Nucleus accumbens (tissue), 56 donors: Measurements from ENCODE around the gene SPEM1.

Experiments
- DNase-seq, 56 donors: peaks; one replicate each; lab custom pipeline; 2025; lab: John Stamatoyannopoulos, UW

The SPEM1 gene, protein sequence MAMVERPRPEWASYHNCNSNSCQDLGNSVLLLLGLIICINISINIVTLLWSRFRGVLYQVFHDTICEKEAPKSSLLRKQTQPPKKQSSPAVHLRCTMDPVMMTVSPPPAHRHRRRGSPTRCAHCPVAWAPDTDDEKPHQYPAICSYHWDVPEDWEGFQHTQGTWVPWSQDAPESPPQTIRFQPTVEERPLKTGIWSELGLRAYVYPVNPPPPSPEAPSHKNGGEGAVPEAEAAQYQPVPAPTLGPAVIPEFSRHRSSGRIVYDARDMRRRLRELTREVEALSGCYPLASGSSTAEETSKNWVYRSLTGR

DNA sequence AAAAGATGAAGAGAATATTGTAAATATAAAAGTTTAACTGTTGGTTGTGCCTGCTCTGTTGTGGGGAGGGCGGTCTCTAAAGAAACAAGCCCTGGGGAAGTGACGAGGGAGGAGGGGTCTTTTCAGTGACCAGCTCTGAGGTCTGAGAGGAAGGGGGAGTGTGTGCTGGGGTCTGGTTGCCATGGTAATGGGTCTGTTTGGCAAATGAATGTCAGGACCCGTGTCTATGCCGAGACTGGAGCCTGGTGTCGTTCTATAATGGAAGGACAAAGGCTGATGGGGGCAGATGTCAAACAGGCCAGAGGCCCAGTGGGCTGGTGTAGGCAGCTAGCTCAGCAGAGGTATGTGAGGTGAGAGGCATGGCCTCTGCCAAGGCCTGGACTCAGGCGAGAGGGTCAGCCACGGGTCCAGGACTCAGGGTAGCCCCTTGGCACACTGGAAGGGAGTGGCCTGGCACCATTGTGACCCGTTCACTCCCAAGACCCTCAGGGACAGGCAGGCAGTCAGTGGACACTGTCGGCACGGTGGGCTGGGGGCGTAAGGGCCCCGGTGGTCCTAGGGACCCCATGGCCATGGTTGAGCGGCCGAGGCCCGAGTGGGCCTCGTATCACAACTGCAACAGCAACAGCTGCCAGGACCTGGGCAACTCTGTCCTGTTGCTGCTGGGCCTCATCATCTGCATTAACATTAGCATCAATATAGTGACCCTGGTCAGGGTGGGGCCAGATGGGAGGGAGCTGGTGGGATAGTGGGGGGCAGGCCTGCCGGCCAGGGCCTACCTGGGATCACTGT, at the start of gene SPEM1:
Gene SPEM1, plus strand, starts transcription at position 506 of the 792 bp plus-strand sequence. Its CDS starts 61 bp downstream, at position 567.
- DNase-seq: no peak

DNA sequence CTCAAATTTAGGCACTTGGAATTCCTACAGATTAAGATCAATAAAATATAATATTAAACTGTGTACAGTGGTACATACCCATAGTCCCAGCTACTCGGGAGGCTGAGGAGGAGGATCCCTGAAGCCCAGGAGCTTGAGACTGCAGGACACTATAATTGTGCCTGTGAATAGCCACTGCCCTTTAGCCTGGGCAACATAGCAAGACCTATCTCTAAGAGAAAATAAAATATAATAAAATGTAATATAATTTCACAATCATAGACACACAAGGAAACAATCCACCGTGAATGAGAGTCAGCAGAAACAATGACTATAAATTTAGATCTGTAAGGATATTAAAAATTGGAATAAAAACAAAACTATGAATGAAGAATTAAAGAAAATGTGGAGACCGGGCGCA, 49.3 kb upstream of the SPEM1 start:
- DNase-seq: no peak

DNA sequence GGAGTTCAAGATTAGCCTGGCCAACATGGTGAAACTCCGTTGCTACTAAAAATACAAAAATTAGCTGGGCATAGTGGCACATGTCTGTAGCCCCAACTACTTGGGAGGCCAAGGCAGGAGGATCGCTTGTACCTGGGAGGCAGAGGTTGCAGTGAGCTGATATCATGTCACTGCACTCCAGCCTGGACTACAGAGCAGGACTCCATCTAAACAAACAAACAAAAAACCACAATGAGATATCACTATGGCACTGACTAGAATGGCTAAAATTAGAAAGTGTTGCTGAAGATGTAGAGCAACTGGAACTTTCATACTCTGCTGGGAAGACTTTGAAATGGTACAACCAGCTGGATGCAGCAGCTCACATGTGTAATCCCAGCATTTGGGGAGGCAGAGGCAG, 45.8 kb upstream of the SPEM1 start:
- no peak for DNase-seq

GRCh38 chr17:7379134-7379533, 41.0 kb upstream of the SPEM1 start:
- DNase-seq: no peak

DNA sequence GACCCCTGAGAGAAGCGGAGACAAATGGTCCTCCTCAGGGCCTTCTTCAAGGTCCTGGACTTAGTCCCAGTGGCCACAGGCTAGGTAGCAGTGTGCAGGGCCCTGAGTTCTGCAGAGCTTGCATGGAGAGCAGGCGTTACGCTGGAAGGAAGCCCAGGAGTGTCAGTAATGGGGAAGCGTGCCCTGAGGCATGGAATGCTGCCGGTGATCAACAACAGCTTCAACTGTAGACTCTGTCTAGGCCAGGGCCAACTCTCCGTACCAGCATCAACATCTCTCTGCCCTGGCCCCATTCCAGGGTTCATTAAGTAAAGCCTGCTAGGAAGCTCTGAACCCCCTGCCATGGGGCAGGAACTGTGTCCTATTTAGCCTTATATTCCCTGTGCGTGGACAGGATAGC, 39.8 kb upstream of the SPEM1 start:
- DNase-seq: peak in 7 of 56 donors; percentile 5 to 33 (median 9)

- DNase-seq: no peak
Measured at GRCh38 chr17:7380855-7381683, 39.1 kb upstream of the SPEM1 start, which contains the start of gene TNK1. TSS of gene TNK1 (plus strand) at chr17:7381089. CDS start at chr17:7382927, 1,838 bp downstream.

DNA sequence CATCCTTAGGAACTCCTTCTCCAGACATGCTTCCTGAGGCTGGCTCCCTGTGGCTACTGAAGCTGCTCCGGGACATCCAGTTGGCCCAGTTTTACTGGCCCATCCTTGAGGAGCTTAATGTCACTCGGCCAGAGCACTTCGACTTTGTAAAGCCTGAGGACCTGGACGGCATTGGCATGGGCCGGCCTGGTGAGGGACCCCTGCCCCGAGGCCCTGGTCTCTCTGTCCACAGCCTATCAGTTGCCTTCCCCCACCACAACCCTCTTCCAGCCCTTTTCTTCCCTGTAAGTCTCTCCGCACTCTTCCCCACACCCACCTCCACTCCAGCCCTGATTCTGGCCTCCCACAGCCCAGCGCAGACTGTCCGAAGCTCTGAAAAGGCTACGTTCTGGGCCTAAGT, 37.2 kb upstream of the SPEM1 start:
- no peak for DNase-seq

DNA sequence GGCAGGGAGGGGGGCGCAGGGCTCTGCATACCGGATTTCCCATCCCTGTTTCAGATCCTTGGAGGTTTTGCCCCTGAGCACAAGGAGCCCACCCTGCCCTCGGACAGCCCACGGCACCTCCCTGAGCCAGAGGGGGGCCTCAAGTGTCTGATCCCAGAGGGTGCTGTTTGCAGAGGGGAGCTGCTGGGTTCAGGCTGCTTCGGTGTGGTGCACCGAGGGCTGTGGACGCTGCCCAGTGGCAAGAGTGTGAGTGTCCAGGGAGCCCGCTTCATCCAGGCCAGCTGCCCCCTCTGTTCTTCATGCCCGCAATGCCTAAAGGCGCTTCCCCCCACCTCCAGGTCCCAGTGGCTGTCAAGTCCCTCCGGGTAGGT, 36.8 kb upstream of the SPEM1 start:
- DNase-seq: no peak

DNA sequence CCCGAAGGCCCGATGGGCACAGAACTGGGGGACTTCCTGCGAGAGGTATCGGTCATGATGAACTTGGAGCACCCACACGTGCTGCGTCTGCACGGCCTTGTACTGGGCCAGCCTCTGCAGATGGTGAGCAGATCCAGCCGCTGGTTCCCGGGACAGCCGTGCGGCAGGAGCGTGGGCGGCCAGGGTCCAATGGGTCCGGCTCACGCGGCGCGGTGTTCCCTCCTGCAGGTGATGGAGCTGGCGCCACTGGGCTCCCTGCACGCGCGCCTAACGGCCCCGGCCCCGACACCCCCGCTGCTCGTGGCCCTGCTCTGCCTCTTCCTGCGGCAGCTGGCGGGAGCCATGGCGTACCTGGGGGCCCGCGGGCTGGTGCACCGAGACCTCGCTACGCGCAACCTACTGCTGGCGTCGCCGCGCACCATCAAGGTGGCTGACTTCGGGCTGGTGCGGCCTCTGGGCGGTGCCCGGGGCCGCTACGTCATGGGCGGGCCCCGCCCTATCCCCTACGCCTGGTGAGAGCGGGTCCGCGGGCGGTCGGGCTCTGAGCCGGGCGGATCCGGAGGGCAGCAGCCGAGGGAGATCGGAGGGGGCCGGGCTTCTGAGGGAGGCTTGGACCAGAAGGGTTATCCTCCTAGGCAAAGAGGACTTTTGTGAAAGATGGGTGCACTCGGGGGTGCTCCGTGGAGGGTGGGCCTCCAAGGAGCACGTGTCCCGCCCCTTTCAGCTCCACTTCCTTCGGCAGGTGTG, 36.2 kb upstream of the SPEM1 start:
- DNase-seq: peak in 33 of 56 donors; percentile 6 to 83 (median 62)

DNA sequence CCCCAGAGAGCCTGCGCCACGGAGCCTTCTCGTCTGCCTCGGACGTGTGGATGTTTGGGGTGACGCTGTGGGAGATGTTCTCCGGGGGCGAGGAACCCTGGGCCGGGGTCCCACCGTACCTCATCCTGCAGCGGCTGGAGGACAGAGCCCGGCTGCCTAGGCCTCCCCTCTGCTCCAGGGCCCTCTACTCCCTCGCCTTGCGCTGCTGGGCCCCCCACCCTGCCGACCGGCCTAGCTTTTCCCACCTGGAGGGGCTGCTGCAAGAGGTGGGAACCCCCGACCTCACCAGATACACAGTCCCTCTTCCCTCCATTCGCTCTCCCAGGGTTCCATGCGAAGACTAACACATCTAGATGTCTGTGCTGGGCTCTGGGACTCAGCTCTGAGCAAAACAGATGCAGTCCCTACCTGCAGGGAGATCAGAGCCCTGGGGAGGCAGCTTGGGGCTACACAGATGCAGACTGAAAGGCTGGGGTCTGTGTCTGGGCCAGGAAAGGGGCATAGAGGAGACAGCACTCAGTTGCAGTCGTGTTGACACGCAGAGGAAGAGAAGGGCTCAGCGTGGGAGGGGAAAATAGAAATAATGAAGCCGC, 35.5 kb upstream of the SPEM1 start:
- peak in 1 of 56 donors; percentile 14 for DNase-seq

GRCh38 chr17:7388856-7389255, 31.3 kb upstream of the SPEM1 start:
- no peak for DNase-seq

DNA sequence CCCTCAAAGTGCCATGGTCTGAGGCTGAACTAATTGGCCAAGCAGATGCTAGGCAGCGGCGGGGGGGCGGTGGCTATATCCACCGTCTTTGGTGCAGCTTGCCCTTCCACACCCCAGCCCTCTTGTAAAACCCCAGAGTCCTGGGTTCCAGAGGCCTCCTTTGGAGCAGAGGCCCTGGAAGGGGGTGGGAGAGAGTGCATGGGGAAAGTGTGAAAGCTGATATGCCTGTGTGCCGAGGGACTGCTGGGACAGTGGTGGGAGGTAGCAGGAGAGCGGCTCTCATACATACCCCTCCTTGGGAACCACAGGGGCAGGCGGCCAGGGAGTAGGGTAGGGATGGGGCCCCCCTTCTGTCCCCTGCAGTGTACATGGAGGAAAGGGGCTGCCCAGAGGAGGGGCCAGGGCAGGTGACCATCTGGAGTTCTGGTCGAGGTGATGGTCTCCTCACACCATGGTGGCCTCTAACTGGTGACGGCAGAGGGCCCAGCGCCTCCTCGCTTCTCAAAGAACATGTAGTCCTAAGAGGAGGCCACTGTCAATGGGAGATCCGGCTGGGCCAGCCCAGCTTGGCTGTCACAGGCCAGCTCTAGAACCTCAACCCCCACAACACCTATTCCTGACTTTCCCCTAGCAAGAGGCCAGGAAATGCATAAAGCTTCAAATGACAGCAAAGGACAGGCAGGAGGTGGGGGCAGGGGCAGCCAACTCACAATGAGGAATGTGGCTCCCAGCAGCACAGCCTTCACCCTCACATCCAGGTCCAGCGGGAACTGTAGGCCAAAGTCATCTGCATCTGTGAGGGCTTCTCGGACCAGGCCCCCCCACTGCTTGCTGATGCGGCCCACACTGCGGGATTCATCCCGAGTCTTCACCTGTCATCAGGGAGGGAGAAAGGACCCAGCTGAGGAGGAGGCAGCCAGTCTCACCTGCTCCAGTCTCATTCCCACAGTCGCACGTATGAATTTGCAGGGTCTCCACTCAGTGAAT, 29.9 kb upstream of the SPEM1 start:
- DNase-seq: no peak

- DNase-seq: no peak
Measured at GRCh38 chr17:7391307-7391706, 28.8 kb upstream of the SPEM1 start.

DNA sequence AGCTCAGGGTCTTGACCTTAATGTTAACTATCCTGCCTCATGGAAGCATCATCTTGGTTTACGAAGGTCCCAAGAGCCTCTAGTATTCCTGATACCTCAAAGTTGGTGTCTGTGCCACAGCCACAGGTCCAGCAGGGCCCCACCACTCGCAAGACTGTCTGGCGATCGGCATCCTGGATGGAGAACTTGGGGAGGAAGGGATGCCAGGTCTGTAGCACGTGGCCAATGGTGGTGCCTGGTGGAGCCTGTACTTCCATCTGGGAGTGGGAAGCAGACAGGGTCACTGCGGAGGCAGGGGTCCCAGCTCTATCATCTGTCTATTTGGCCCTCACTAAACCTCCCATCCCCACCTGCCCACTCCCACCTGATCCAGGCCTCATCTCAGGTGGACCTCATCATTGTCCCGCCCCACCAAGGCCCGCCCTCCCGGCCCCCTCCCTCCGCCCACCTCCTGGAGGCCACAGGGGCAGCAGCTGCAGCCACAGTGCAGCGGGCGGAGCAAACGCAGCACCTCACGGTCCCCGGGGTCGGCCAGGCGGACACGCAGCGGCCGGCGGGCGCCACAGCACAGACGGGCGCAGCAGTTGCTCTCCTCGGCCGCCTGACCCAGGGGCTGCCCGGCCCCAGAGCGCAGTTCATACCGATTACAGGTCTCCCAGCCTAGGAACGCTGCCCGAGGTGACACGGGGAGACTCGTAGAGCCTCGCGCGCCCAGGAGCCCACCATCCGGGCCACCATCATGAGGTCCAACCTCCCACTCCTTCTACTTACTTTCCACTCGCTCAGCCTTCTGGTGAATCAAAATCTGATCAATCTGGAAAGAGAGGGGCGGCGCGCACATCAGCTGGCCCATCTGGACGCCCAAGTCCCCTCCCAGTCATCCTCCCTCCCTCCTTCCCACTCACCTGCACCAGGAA, 27.2 kb upstream of the SPEM1 start:
- DNase-seq: no peak

DNA sequence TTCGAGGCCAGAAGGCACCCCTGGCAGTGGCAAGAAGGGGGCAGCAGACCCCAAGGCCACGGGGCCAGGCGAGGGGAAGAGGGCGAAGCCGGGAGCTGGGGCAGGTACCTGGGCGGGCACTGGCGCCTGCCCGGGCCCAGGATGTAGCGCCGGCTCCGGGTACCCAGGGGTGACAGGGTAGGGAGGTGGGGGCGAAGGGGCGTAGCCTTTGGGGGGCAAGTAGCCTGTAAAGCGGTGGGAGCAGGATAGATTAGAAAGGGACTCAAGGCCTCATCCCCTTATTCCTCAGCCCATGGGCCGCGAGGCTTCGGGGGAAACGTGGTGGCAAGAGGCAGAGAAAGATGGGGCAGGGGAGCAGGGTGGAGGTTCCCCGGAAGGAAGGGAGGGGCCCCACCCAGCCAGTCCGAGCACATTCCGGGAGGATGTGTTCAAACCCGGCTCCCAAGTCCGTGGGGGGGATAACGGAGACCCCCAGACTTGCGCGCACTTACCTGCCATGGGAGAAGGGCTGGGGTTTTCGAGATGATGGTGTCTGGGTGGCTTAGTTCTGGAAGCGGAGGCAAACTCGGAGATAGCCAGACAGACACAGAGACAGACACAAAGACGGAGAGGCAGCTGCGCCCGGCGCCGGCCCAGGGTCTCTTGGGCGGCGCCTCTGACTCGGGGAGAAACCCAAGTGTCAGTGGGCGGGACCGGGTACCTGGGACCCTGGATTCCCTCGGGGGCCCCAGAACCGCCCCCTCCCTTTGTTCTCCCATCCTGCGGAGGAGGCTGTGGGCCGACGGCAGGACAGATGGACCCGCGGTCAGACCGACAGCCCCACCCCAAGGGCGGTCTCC, 26.3 kb upstream of the SPEM1 start:
- DNase-seq: peak in 2 of 56 donors; percentile 49 to 85

- peak in 51 of 56 donors; percentile 17 to 86 (median 72) for DNase-seq
Measured at GRCh38 chr17:7394452-7395191, 25.5 kb upstream of the SPEM1 start, which contains the start of gene PLSCR3. TSS of gene PLSCR3 (minus strand) at chr17:7394525. CDS start at chr17:7394110, 415 bp downstream.
